Ovary (tissue), 9 donors: ENCODE measurements around the gene MRPS9. TPM values are rescaled to one million over a fixed set of nuclear protein-coding genes. Genes with fewer than 3 reads are reported as not detected.

ENCODE experiments used
- DNase-seq, 5 donors: peaks; one replicate each; pipeline ENCODE4 v3.0.0-alpha.2; 2019 to 2020
- H3K27ac ChIP-seq, 2 donors: fragments of 200-600 bp; one replicate each; pipeline versions ENCODE4 v1.5.1 to v1.8.0; 2019 to 2022
- H3K27me3 ChIP-seq: fragments of 200-600 bp; one replicate; pipeline ENCODE4 v1.8.0; 2022
- H3K36me3 ChIP-seq: fragments of 200-600 bp; sonication (generic); one replicate; pipeline ENCODE4 v1.5.1; 2019
- H3K4me1 ChIP-seq: one replicate; pipeline ENCODE4 v1.8.1; 2013; ENCODE audit warnings: mild to moderate bottlenecking, moderate library complexity; ENCODE audit not compliant: insufficient read depth
- H3K4me3 ChIP-seq: fragments of 200-600 bp; sonication (generic); one replicate; pipeline ENCODE4 v1.5.1; 2017
- H3K9me3 ChIP-seq, 2 donors: fragments of 200-600 bp in 1 of 2; sonication (generic) in 1 of 2; one replicate each; pipeline versions ENCODE4 v1.5.1 to v1.8.1; 2013 to 2019; ENCODE audit warnings: mild to moderate bottlenecking in 1 of 2, moderate library complexity in 1 of 2
- EP300 ChIP-seq: sonication (generic); formaldehyde crosslinking; IDR thresholded peaks from one replicate; pipeline ENCODE4 v1.6.1; 2017; ENCODE audit warnings: antibody characterized with exemption
- POLR2A ChIP-seq: fragments of 450-650 bp; IDR thresholded peaks from one replicate; pipeline ENCODE4 v1.6.1; 2017; ENCODE audit warnings: antibody characterized with exemption, mild to moderate bottlenecking, moderate library complexity
- WGBS, 3 donors: extraction: QIAGEN DNeasy Blood & Tissue Kit in 1 of 3; methylation state at CpG; one replicate each; pipeline versions ENCODE4 v1.1.5 to v1.1.7; 2013 to 2017; 5-methylcytosine and 5-hydroxymethylcytosine counted together
- intact Hi-C, 4 donors: fragments of 100-400 bp; cut with DNase I; formaldehyde crosslinking; loops; one replicate each; pipeline versions ENCODE4 v1.11.0 to v1.15.1; 2022 to 2023
- polyA plus RNA-seq, 2 donors: library from polyadenylated mRNA; stranded (reverse); fragments of 200-250 nt in 1 of 2; fragments of 350-450 nt in 1 of 2; fragmentation: Illumina TruSeq in 1 of 2; extraction: RNeasy Lipid Tissue Mini Kit (QIAGEN cat#74804) in 1 of 2; gene quantifications; one replicate each; pipeline ENCODE4 v1.2.3, GENCODE V29; 2013 to 2014
- total RNA-seq, 7 donors: library from RNA; depleted of rRNA in 2 of 7; stranded (reverse); fragments of >200 nt in 2 of 7; fragmentation: NEBNext Ultra II Directional in 3 of 7; extraction: Animal tissue kit (Norgen Biotek cat#: 25700) in 3 of 7; gene quantifications; one replicate each; pipeline versions ENCODE4 v1.1.0 to v1.2.4, GENCODE V29; 2016 to 2023
- TF ChIP-seq, protein P1 (sequence below), 3 donors: fragments of 450-650 bp in 2 of 3; fragments of 200-600 bp in 1 of 3; IDR thresholded peaks; one replicate each; pipeline versions ENCODE4 v1.5.1 to v1.8.0; 2016 to 2022; ENCODE audit warnings: antibody characterized with exemption in 3 of 3, mild to moderate bottlenecking in 1 of 3
- donor health status: DM: no; HTN: no; CAD: no; lungs with moderate emphysema.
- donor health status: DM: no; HTN: no; CAD: no.
- donor health status: Bipolar disorder and iron deficiency.
- donor health status: DM: yes; HTN: yes; CAD: no.
- donor health status: DM: no; HTN: no; CAD: no.
- donor health status: DM: yes; HTN: yes; CAD: no.

Gene MRPS9
- total and polyA plus RNA-seq, 9 donors, result 14.7 to 40.9 (median 23.9) TPM

DNA sequence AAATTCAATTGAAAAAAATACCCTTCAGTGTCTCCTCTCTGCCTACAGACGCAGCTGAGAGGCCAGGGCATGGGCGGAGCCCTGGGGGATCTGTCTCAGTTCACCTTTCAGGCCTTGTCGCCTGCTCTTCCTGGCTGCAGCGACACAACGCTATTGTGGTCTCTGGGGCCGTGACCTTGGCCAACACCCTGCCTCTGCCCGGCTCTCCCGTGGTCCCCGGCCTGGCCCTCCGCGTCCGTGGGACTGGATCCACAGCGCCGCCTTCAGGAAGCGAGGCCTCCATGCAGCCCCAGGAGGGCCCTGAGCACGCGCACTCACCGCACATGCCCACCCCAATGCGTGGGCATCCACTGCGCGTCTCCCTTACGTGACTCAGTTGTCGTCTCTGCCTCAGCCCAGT, 81.1 kb downstream of the MRPS9 start:
- Histone ChIP-seq H3K27ac (no peak overlapping the region), H3K4me1 (no peaks in the 10 kb centered on the region), H3K4me3 (no peak overlapping the region), H3K9me3 (no peaks in the 10 kb centered on the region), H3K36me3 (no peaks in the 10 kb centered on the region), H3K27me3 (no peaks in the 10 kb centered on the region)
- no peak for TF ChIP-seq POLR2A
- TF ChIP-seq, protein P1, sequence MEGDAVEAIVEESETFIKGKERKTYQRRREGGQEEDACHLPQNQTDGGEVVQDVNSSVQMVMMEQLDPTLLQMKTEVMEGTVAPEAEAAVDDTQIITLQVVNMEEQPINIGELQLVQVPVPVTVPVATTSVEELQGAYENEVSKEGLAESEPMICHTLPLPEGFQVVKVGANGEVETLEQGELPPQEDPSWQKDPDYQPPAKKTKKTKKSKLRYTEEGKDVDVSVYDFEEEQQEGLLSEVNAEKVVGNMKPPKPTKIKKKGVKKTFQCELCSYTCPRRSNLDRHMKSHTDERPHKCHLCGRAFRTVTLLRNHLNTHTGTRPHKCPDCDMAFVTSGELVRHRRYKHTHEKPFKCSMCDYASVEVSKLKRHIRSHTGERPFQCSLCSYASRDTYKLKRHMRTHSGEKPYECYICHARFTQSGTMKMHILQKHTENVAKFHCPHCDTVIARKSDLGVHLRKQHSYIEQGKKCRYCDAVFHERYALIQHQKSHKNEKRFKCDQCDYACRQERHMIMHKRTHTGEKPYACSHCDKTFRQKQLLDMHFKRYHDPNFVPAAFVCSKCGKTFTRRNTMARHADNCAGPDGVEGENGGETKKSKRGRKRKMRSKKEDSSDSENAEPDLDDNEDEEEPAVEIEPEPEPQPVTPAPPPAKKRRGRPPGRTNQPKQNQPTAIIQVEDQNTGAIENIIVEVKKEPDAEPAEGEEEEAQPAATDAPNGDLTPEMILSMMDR (IDR thresholded peaks at IDR 0.05), result no peak
- TF ChIP-seq EP300, result no peak
- 42 to 57% (median 42%) methylated on average over 23 of the region's 23 CpGs for WGBS, 3 donors
- intact Hi-C loops, result loop anchor here (5.0 to 10.0 kb wide), 4 partner anchors 116 to 426 kb away; no protein-coding TSS in a partner anchor
- DNase-seq, result no peak

DNA sequence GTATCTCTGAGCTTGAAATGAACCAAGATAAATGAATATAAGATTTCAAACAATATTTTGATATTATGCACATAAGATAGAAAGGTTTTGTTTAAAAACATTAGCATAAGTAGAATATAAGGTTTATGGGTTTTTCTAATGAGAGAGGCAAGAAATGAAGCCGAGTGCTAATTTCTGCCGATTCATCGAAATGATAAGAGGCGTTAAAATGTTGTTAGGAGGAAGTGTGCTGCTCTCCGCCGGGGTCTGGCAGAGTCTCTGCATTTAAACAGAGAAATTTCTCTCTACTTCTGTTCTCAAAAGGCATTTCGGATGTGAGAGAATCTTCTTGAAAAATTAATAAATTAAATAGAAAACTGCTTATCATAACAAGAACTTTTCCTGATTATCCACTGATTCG, 83.6 kb downstream of the MRPS9 start:
- no peaks in the 10 kb centered on the region for H3K4me1 ChIP-seq
- no peaks in the 10 kb centered on the region for H3K36me3 ChIP-seq
- TF ChIP-seq EP300 (no peak), POLR2A (no peak)
- TF ChIP-seq, protein P1 (IDR thresholded peaks at IDR 0.05), result no peak
- intact Hi-C loops, result no loop called here
- no peak overlapping the region for H3K27ac ChIP-seq
- no peak overlapping the region for H3K4me3 ChIP-seq
- no peak for DNase-seq
- WGBS, 3 donors, result 62 to 73% (median 64%) methylated on average over 8 of the region's 8 CpGs
- no peaks in the 10 kb centered on the region for H3K9me3 ChIP-seq
- no peaks in the 10 kb centered on the region for H3K27me3 ChIP-seq

DNA sequence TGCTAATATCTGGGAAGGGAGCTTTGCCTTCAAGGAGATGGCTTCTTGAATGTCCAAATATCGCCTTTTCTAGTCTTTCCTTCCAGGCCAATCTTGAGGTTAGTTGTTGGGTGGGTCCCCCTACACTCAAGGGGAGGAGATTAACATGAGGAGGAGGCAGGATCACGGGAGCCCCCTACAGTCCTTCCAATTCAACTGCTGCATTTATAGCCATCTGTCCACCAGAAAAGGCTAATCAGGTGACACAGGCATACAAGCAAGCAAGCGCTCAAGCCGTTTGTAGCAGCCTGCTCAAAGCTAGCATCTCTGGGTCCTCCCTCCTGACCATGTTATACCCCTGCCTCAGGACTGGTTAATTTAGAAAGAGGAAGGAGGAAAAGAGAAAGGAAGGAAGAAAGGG, 87.6 kb downstream of the MRPS9 start:
- H3K27ac ChIP-seq, result no peak overlapping the region
- intact Hi-C loops, result no loop called here

DNA sequence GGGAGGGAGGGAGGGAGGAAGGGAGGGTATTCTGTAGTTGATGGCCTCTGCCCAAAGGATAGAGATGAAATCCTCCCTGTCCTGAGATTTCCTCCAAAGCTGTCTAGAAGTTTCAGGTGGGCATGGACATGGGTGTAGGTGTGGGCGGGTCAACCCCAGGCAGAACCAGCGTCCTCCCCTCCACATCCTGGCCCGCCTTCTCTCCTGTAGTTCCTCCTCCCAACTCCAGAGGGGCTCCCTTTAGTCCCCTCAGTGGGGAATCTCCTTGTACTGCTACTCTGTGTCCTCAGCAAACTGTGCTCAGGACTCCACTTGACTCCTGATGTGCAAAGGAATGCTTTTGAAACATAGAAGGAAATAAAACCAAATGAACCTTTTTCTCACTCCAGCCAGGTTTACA, 88.1 kb downstream of the MRPS9 start:
- TF ChIP-seq, protein P1 (IDR thresholded peaks at IDR 0.05), result no peak
- TF ChIP-seq EP300, result no peak
- no peak for TF ChIP-seq POLR2A
- no peaks in the 10 kb centered on the region for H3K27me3 ChIP-seq
- 69 to 76% (median 72%) methylated on average over 3 of the region's 3 CpGs for WGBS, 3 donors
- H3K36me3 ChIP-seq, result no peaks in the 10 kb centered on the region
- H3K4me3 ChIP-seq, result no peak overlapping the region
- DNase-seq, result no peak
- no peaks in the 10 kb centered on the region for H3K4me1 ChIP-seq
- H3K9me3 ChIP-seq, result no peaks in the 10 kb centered on the region
- no peak overlapping the region for H3K27ac ChIP-seq
- intact Hi-C loops, result no loop called here

More for the DNA sequence above, 87.6 kb downstream of the MRPS9 start:
- Histone ChIP-seq H3K4me1 (no peaks in the 10 kb centered on the region), H3K27me3 (no peaks in the 10 kb centered on the region), H3K36me3 (no peaks in the 10 kb centered on the region), H3K4me3 (no peak overlapping the region), H3K9me3 (no peaks in the 10 kb centered on the region)
- TF ChIP-seq EP300 (no peak), POLR2A (no peak)
- TF ChIP-seq, protein P1 (IDR thresholded peaks at IDR 0.05), result no peak
- no peak for DNase-seq
- 49 to 60% (median 53%) methylated on average over 4 of the region's 4 CpGs for WGBS, 3 donors
